Measurements from ENCODE around the gene HSPA12A.

- TF ChIP-seq TAF1 (IDR thresholded peaks at IDR 0.05; ENCODE audit: low read depth, low read length), result no peak
- TF ChIP-seq POLR2A (IDR thresholded peaks at IDR 0.05; ENCODE audit: low read depth, low read length), result no peak
These were observed 1.1 kb upstream of the HSPA12A start for GRCh38 chr10:116743266-116744064.
